H9 (cell line): Measurements from ENCODE around the gene PGRMC1. TPM values are rescaled to one million over a fixed set of nuclear protein-coding genes. Genes with fewer than 3 reads are reported as not detected.

Source experiments
- DNase-seq: peaks from one replicate; pipeline ENCODE4 v3.0.0-alpha.2; 2017
- H2AFZ ChIP-seq: one replicate; pipeline ENCODE4 v1.6.1; 2013; ENCODE audit warnings: mild to moderate bottlenecking, low read length, control low read depth, moderate library complexity
- H2AK5ac ChIP-seq: 2 replicates; pipeline ENCODE4 v1.6.1; 2013; ENCODE audit warnings: low read length, control low read depth, mixed read lengths; ENCODE audit not compliant: insufficient read length
- H2BK120ac ChIP-seq: one replicate; pipeline ENCODE4 v1.6.1; 2013; ENCODE audit warnings: low read depth, mild to moderate bottlenecking, low read length, control low read depth, inconsistent platforms; ENCODE audit not compliant: poor library complexity, severe bottlenecking
- H2BK12ac ChIP-seq: 2 replicates; pipeline ENCODE4 v1.6.1; 2013; ENCODE audit warnings: low read length, control low read depth, mixed read lengths, low read depth; ENCODE audit not compliant: insufficient read length
- H2BK15ac ChIP-seq: 2 replicates; pipeline ENCODE4 v1.6.1; 2013; ENCODE audit warnings: low read depth, low read length, control low read depth
- H2BK20ac ChIP-seq: one replicate; pipeline ENCODE4 v1.6.1; 2013; ENCODE audit warnings: low read depth, mild to moderate bottlenecking, low read length, control low read depth, inconsistent platforms; ENCODE audit not compliant: poor library complexity, severe bottlenecking
- H2BK5ac ChIP-seq: 2 replicates; pipeline ENCODE4 v1.6.1; 2013; ENCODE audit warnings: low read length, control low read depth, mixed read lengths; ENCODE audit not compliant: insufficient read length
- H3K14ac ChIP-seq: 2 replicates; pipeline ENCODE4 v1.6.1; 2013; ENCODE audit warnings: low read length, control low read depth; ENCODE audit not compliant: insufficient read depth
- H3K18ac ChIP-seq: 2 replicates; pipeline ENCODE4 v1.6.1; 2013; ENCODE audit warnings: low read depth, mild to moderate bottlenecking, mixed read lengths, low read length, control low read depth; ENCODE audit not compliant: insufficient read length
- H3K23ac ChIP-seq: 2 replicates; pipeline ENCODE4 v1.6.1; 2013; ENCODE audit warnings: low read length, control low read depth, mixed read lengths, low read depth; ENCODE audit not compliant: insufficient read length
- H3K23me2 ChIP-seq: 2 replicates; pipeline ENCODE4 v1.6.1; 2013; ENCODE audit warnings: low read depth, mild to moderate bottlenecking, mixed read lengths, low read length, control low read depth; ENCODE audit not compliant: insufficient read length, poor library complexity, severe bottlenecking
- H3K27ac ChIP-seq: 2 replicates; pipeline ENCODE4 v1.5.1; 2013; ENCODE audit warnings: low read length, control low read depth, mixed read lengths, low read depth; ENCODE audit not compliant: insufficient read length
- H3K27me3 ChIP-seq: 2 replicates; pipeline ENCODE4 v1.6.1; 2013; ENCODE audit warnings: low read length, control low read depth, inconsistent platforms; ENCODE audit not compliant: insufficient read depth
- H3K4ac ChIP-seq: 2 replicates; pipeline ENCODE4 v1.6.1; 2013; ENCODE audit warnings: low read depth, mild to moderate bottlenecking, control low read depth, inconsistent platforms, low read length, moderate library complexity
- H3K4me1 ChIP-seq: 2 replicates; pipeline ENCODE4 v1.6.1; 2013; ENCODE audit warnings: low read length, control low read depth, inconsistent platforms; ENCODE audit not compliant: insufficient read depth
- H3K4me2 ChIP-seq: 2 replicates; pipeline ENCODE4 v1.6.1; 2013; ENCODE audit warnings: low read length, control low read depth, mixed read lengths; ENCODE audit not compliant: insufficient read length, insufficient read depth
- H3K56ac ChIP-seq: 2 replicates; pipeline ENCODE4 v1.6.1; 2013; ENCODE audit warnings: low read depth, mild to moderate bottlenecking, mixed read lengths, low read length, control low read depth; ENCODE audit not compliant: insufficient read length
- H3K79me1 ChIP-seq: 2 replicates; pipeline ENCODE4 v1.6.1; 2013; ENCODE audit warnings: low read depth, mild to moderate bottlenecking, moderate library complexity, low read length, control low read depth, inconsistent platforms; ENCODE audit not compliant: insufficient read depth, poor library complexity, severe bottlenecking
- H3K79me2 ChIP-seq: 2 replicates; pipeline ENCODE4 v1.6.1; 2013; ENCODE audit warnings: low read length, control low read depth, inconsistent platforms; ENCODE audit not compliant: insufficient read depth
- H3K9ac ChIP-seq: 2 replicates; pipeline ENCODE4 v1.6.1; 2013; ENCODE audit warnings: low read length, control low read depth, mixed read lengths; ENCODE audit not compliant: insufficient read length; ENCODE audit errors: extremely low read depth
- H3K9me3 ChIP-seq: one replicate; pipeline ENCODE4 v1.6.1; 2013; ENCODE audit warnings: low read depth, low read length, inconsistent platforms; ENCODE audit not compliant: control insufficient read depth
- H3T11ph ChIP-seq: one replicate; pipeline ENCODE4 v1.6.1; 2013; ENCODE audit warnings: mild to moderate bottlenecking, low read length, control low read depth, inconsistent platforms
- H4K20me1 ChIP-seq: one replicate; pipeline ENCODE4 v1.6.1; 2013; ENCODE audit not compliant: control insufficient read depth, insufficient read length, insufficient read depth
- H4K5ac ChIP-seq: 2 replicates; pipeline ENCODE4 v1.6.1; 2013; ENCODE audit warnings: low read depth, mild to moderate bottlenecking, mixed read lengths, low read length, control low read depth; ENCODE audit not compliant: insufficient read length
- H4K8ac ChIP-seq: replicated peaks from 2 replicates; pipeline ENCODE4 v1.6.1; 2013; ENCODE audit warnings: low read length, control low read depth, mixed read lengths, low read depth; ENCODE audit not compliant: insufficient read length
- H4K91ac ChIP-seq: 2 replicates; pipeline ENCODE4 v1.6.1; 2013; ENCODE audit warnings: low read depth, mild to moderate bottlenecking, moderate library complexity, mixed read lengths, low read length, control low read depth; ENCODE audit not compliant: insufficient read length
- H3K27ac Mint-ChIP-seq, 3 experiments: 2 replicates in 2 of 3; 3 replicates in 1 of 3; pipeline ENCODE4 v1.8.0; 2020 to 2021; ENCODE audit warnings: mixed read lengths in 3 of 3, mild to moderate bottlenecking in 1 of 3, moderate library complexity in 1 of 3
- H3K27me3 Mint-ChIP-seq: 2 replicates; pipeline ENCODE4 v1.8.0; 2021; ENCODE audit warnings: low read depth, mild to moderate bottlenecking, moderate library complexity, mixed read lengths
- H3K36me3 Mint-ChIP-seq, 3 experiments: 2 replicates in 2 of 3; 3 replicates in 1 of 3; pipeline ENCODE4 v1.8.0; 2020 to 2021; ENCODE audit warnings: low read depth in 3 of 3, mixed read lengths in 3 of 3; ENCODE audit not compliant: insufficient read depth in 1 of 3
- H3K4me1 Mint-ChIP-seq, 2 experiments: 2 replicates each; pipeline ENCODE4 v1.8.0; 2020; ENCODE audit warnings: mixed read lengths in 2 of 2
- H3K4me3 Mint-ChIP-seq, 2 experiments: 2 replicates in 1 of 2; 3 replicates in 1 of 2; pipeline ENCODE4 v1.8.0; 2020 to 2021; ENCODE audit warnings: mild to moderate bottlenecking in 2 of 2, mixed read lengths in 2 of 2, moderate library complexity in 1 of 2
- H3K9me3 Mint-ChIP-seq, 2 experiments: 2 replicates in 1 of 2; 3 replicates in 1 of 2; pipeline ENCODE4 v1.8.0; 2020; ENCODE audit warnings: mild to moderate bottlenecking in 2 of 2, mixed read lengths in 2 of 2, moderate library complexity in 1 of 2
- WGBS: extraction: QIAGEN DNeasy Blood & Tissue Kit; methylation state at CpG from one replicate; pipeline ENCODE4 v1.1.7; 2013; ENCODE audit warnings: missing lambda C conversion rate, low lambda C conversion rate, mixed read lengths; ENCODE audit not compliant: insufficient read length; ENCODE audit errors: extremely low coverage; 5-methylcytosine and 5-hydroxymethylcytosine counted together
- total RNA-seq: library from RNA; stranded (reverse); gene quantifications from 2 replicates; pipeline ENCODE4 v1.2.1, GENCODE V29; 2021
- TF ChIP-seq, protein P1 (sequence below): fragments of 200-600 bp; sonication (generic); conservative IDR thresholded peaks from 3 replicates; pipeline ENCODE4 v1.8.0; 2021; ENCODE audit warnings: antibody characterized with exemption, mild to moderate bottlenecking

The PGRMC1 gene
- total RNA-seq, 1 experiment from 2014 or later: 133 TPM

DNA sequence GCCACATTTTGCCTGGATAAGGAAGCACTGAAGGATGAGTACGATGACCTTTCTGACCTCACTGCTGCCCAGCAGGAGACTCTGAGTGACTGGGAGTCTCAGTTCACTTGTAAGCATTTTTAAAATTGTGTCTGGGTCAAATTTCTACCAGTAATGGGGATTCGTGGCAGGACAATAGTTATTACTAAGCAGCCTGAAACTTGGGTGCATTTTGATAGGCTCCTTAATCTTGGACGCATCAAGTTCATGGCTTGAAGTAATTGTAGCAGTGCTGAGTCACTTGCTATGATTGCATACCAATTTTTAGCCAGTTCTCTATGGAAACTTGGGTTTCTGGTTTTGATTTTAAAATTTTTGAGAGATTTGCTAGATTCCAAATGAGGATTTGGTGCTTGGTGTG, 4.3 kb downstream of the PGRMC1 start:
- peaks cover 18% of the 10 kb centered on the region for H3K79me2 ChIP-seq
- H3K4me2 ChIP-seq: no peak overlapping the region

More for the DNA sequence above, 4.3 kb downstream of the PGRMC1 start:
- Histone ChIP-seq H3T11ph (no peak overlapping the region), H3K4me1 (no peaks in the 10 kb centered on the region), H3K18ac (no peak overlapping the region), H4K5ac (no peak overlapping the region), H3K79me1 (no peaks in the 10 kb centered on the region), H3K27me3 (no peaks in the 10 kb centered on the region), H3K9ac (no peak overlapping the region), H3K27ac (no peak overlapping the region), H2BK120ac (no peak overlapping the region), H3K14ac (no peak overlapping the region), H3K9me3 (peaks cover 21% of the 10 kb centered on the region), H4K8ac (no peak overlapping the region), H2BK20ac (no peak overlapping the region), H4K91ac (no peak overlapping the region), H3K56ac (no peak overlapping the region), H4K20me1 (no peaks in the 10 kb centered on the region), H2AK5ac (no peak overlapping the region), H2BK5ac (no peak overlapping the region), H2BK15ac (no peak overlapping the region), H2BK12ac (no peak overlapping the region), H3K4ac (no peak overlapping the region), H3K23ac (no peak overlapping the region), H3K23me2 (peaks cover 8% of the 10 kb centered on the region), H2AFZ (no peak overlapping the region)
- Mint-ChIP-seq H3K4me1 (peaks cover 40 to 51% of the 10 kb centered on the region in 2 experiments), H3K27me3 (no peaks in the 10 kb centered on the region), H3K27ac (no peak overlapping the region; a peak in 2 of 7 replicates), H3K4me3 (peak overlapping the region in 1 of 2 experiments; percentile 23; a peak in 1 of 5 replicates), H3K36me3 (peaks cover 39 to 61% (median 45%) of the 10 kb centered on the region in 3 experiments), H3K9me3 (peaks cover 49 to 59% of the 10 kb centered on the region in 2 experiments)
- no peak for DNase-seq
- no CpG with 5 or more reads among the region's 3 CpGs for WGBS
- TF ChIP-seq, protein P1, sequence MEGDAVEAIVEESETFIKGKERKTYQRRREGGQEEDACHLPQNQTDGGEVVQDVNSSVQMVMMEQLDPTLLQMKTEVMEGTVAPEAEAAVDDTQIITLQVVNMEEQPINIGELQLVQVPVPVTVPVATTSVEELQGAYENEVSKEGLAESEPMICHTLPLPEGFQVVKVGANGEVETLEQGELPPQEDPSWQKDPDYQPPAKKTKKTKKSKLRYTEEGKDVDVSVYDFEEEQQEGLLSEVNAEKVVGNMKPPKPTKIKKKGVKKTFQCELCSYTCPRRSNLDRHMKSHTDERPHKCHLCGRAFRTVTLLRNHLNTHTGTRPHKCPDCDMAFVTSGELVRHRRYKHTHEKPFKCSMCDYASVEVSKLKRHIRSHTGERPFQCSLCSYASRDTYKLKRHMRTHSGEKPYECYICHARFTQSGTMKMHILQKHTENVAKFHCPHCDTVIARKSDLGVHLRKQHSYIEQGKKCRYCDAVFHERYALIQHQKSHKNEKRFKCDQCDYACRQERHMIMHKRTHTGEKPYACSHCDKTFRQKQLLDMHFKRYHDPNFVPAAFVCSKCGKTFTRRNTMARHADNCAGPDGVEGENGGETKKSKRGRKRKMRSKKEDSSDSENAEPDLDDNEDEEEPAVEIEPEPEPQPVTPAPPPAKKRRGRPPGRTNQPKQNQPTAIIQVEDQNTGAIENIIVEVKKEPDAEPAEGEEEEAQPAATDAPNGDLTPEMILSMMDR: no peak
